ENCODE data around the gene PEX5. TPM values are rescaled to one million over a fixed set of nuclear protein-coding genes. Genes with fewer than 3 reads are reported as not detected.
"Not testable (repeated sequence)": the region's sequence is repeated elsewhere in the genome, so short reads cannot be mapped to it uniquely, and the experiment has no call there.

Gene PEX5
- polyA plus RNA-seq, 1 experiment = 13.8 TPM

GRCh38 chr12:7242176-7243101, 53.0 kb downstream of the PEX5 start:
- CTCF ChIA-PET = no interaction called here
- POLR2A ChIA-PET = no interaction called here
- TF ChIP-seq, protein P1, sequence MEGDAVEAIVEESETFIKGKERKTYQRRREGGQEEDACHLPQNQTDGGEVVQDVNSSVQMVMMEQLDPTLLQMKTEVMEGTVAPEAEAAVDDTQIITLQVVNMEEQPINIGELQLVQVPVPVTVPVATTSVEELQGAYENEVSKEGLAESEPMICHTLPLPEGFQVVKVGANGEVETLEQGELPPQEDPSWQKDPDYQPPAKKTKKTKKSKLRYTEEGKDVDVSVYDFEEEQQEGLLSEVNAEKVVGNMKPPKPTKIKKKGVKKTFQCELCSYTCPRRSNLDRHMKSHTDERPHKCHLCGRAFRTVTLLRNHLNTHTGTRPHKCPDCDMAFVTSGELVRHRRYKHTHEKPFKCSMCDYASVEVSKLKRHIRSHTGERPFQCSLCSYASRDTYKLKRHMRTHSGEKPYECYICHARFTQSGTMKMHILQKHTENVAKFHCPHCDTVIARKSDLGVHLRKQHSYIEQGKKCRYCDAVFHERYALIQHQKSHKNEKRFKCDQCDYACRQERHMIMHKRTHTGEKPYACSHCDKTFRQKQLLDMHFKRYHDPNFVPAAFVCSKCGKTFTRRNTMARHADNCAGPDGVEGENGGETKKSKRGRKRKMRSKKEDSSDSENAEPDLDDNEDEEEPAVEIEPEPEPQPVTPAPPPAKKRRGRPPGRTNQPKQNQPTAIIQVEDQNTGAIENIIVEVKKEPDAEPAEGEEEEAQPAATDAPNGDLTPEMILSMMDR (IDR thresholded peaks at IDR 0.05; ENCODE audit: low read depth, low read length) = no peak
- no peak for DNase-seq (ENCODE audit: low read depth, low spot score)
- Histone ChIP-seq H3K27ac (ENCODE audit: low read depth, low read length) (no peak overlapping the region), H3K27me3 (ENCODE audit: control insufficient read depth, insufficient read depth, low read length) (no peaks in the 10 kb centered on the region), H3K4me3 (ENCODE audit: low read depth, low read length) (no peak overlapping the region), H3K9me3 (ENCODE audit: control insufficient read depth, insufficient read depth, low read length) (no peaks in the 10 kb centered on the region)

DNA sequence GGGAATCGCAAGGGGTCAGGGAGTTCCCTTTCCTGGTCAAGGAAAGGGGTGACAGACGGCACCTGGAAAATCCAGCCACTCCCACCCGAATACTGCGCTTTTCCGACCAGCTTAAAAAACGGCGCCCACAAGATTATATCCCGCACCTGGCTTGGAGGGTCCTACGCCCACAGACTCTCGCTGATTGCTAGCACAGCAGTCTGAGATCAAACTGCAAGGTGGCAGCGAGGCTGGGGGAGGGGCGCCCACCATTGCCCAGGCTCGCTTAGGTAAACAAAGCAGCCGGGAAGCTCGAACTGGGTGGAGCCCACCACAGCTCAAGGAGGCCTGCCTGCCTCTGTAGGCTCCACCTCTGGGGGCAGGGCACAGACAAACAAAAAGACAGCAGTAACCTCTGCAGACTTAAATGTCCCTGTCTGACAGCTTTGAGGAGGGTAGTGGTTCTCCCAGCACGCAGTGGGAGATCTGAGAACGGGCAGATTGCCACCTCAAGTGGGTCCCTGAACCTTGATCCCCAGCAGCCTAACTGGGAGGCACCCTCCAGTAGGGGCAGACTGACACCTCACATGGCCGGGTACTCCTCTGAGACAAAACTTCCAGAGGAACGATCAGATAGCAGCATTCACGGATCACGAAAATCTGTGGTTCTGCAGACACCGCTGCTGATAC, 62.0 kb downstream of the PEX5 start:
- POLR2A ChIA-PET; DNase-seq (ENCODE audit: low read depth, low spot score); H3K27ac ChIP-seq (ENCODE audit: low read depth, low read length); H3K4me3 ChIP-seq (ENCODE audit: low read depth, low read length); H3K9me3 ChIP-seq (ENCODE audit: control insufficient read depth, insufficient read depth, low read length); H3K27me3 ChIP-seq (ENCODE audit: control insufficient read depth, insufficient read depth, low read length); CTCF ChIA-PET: not testable (repeated sequence)

DNA sequence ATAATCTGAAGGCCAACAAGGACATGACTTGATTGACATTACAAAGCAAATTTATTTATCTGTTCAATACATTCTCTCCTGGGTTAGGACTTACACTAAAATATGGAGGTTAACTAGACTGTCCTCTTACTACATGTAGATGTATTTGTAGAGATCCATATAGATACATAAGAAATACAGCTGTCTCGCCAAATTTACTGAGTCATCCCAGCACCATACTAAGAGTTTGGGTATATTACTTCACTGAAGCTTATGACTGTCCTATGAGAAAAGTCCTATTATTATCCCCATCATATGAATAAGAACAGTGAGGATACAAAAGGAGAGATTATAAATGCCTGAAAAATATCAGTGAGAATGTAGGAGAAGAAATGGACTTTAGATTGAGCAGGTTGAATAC, 69.6 kb downstream of the PEX5 start:
- no peak for DNase-seq (ENCODE audit: low read depth, low spot score)
- Histone ChIP-seq H3K9me3 (ENCODE audit: control insufficient read depth, insufficient read depth, low read length) (no peaks in the 10 kb centered on the region), H3K27me3 (ENCODE audit: control insufficient read depth, insufficient read depth, low read length) (no peaks in the 10 kb centered on the region), H3K4me3 (ENCODE audit: low read depth, low read length) (no peak overlapping the region), H3K27ac (ENCODE audit: low read depth, low read length) (no peak overlapping the region)
- CTCF ChIA-PET = no interaction called here
- TF ChIP-seq, protein P1 (IDR thresholded peaks at IDR 0.05; ENCODE audit: low read depth, low read length) = no peak
- POLR2A ChIA-PET = no interaction called here

Other genes starting within 250 kb of the PEX5 start
- not detected in 2 replicates for gene RNU7-1, start 245.9 kb upstream of the PEX5 start, polyA plus RNA-seq (2011; rRNA removed)
- 359 and 425 TPM in 2 replicates for gene C12orf57, start 245.7 kb upstream of the PEX5 start, polyA plus RNA-seq (2011; rRNA removed)
- 0.07 and 0.10 TPM in 2 replicates for gene PTPN6, start 238.3 kb upstream of the PEX5 start, polyA plus RNA-seq (2011; rRNA removed)
- 242 and 255 TPM in 2 replicates for gene PHB2, start 219.0 kb upstream of the PEX5 start, polyA plus RNA-seq (2011; rRNA removed)
- gene EMG1, start 218.8 kb upstream of the PEX5 start, polyA plus RNA-seq (2011; rRNA removed) = 46.1 and 47.8 TPM in 2 replicates
- 36.0 and 37.6 TPM in 2 replicates for gene LPCAT3, start 171.2 kb upstream of the PEX5 start, polyA plus RNA-seq (2011; rRNA removed)
- 406 and 458 TPM in 2 replicates for gene C1S, start 129.0 kb upstream of the PEX5 start, polyA plus RNA-seq (2011; rRNA removed)
- 617 and 795 TPM in 2 replicates for gene C1R, start 97.2 kb upstream of the PEX5 start, polyA plus RNA-seq (2011; rRNA removed)
- gene C1RL, start 80.5 kb upstream of the PEX5 start, polyA plus RNA-seq (2011; rRNA removed) = 45.3 and 58.7 TPM in 2 replicates
- 0.25 and 0.36 TPM in 2 replicates for gene RBP5, start 60.8 kb upstream of the PEX5 start, polyA plus RNA-seq (2011; rRNA removed)
- gene CLSTN3, start 59.3 kb upstream of the PEX5 start, polyA plus RNA-seq (2011; rRNA removed) = 22.3 and 25.3 TPM in 2 replicates
- not detected in 2 replicates for gene ACSM4, start 114.4 kb downstream of the PEX5 start, polyA plus RNA-seq (2011; rRNA removed)